Measurements from ENCODE around the gene RHBG.

GRCh38 chr1:156357977-156358376 lies 11.0 kb upstream of the RHBG start:
- TF ChIP-seq CTCF (IDR thresholded peaks at IDR 0.05 in 4 of 5, conservative IDR thresholded peaks at IDR 0.05 in 1 of 5) (no peak), POLR2A (IDR thresholded peaks at IDR 0.05) (no peak)

All from gastrocnemius medialis (tissue), 4 donors.